Measurements from ENCODE around the gene OLIG1.
A peak's percentile ranks its signal among the peaks of the same experiment; 100 is the strongest.

OLIG1 gene

DNA sequence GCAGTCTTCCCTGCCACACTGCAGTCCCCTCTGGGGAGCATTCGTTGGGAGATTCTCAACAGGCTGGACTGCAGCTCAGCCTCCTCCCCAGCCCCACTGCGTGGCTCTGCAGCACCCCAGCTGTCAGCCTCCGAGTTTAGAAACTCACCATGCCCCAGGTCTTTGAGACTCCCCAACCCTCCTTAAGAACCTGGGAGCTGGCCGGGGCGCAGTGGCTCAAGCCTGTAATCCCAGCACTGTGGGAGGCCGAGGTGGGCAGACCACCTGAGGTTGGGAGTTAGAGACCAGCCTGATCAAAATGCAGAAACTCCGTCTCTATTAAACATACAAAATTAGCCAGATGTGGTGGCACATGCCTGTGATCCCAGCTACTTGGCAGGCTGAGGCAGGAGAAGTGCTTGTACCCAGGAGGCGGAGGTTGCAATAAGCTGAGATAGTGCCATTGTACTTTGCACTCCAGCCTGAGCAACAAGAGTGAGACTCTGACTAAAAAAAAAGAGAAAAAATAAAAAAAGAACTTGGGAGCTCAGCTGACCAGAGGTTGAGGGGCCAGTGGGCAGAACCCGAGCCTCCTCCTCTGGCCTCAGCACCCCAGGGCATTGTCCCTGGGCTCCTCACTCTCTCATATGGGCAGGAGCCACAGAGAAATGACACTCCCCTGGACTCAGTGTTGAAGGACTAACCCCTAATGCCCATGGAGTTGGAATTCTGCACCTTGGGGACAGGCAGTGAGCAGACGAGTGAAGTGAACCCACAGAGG is 38.6 kb upstream of the OLIG1 start:
- DNase-seq = no peak

DNA sequence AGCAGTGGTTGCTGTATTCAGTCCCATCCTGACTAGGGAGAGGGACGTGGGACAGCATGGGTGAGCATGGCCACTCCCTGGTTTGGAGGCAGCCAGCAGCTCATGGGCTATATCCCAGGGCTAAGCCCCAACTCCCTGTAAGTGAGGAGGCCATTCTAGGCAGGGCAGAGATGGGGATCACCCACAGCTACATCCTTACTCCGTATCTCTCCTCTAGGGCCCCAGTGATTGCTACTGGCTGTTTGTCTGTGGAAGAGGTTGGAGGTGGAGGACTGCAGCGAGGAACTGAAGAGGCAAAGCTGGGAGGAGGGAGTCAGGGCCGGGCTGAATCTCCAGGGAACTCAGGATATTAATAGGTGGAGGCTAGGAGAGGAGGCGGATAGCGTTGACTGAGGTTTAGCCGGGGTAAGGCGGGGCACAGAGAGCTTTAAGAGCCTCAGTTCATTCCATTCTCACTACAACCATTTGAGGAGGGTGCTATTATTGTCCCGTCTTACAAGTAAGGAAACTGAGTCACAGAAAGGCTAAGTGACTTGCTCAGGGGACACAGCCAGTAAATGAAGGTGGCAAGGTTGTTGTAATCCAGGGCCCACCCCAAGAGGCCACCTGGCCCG is 37.4 kb upstream of the OLIG1 start:
- DNase-seq = no peak

DNA sequence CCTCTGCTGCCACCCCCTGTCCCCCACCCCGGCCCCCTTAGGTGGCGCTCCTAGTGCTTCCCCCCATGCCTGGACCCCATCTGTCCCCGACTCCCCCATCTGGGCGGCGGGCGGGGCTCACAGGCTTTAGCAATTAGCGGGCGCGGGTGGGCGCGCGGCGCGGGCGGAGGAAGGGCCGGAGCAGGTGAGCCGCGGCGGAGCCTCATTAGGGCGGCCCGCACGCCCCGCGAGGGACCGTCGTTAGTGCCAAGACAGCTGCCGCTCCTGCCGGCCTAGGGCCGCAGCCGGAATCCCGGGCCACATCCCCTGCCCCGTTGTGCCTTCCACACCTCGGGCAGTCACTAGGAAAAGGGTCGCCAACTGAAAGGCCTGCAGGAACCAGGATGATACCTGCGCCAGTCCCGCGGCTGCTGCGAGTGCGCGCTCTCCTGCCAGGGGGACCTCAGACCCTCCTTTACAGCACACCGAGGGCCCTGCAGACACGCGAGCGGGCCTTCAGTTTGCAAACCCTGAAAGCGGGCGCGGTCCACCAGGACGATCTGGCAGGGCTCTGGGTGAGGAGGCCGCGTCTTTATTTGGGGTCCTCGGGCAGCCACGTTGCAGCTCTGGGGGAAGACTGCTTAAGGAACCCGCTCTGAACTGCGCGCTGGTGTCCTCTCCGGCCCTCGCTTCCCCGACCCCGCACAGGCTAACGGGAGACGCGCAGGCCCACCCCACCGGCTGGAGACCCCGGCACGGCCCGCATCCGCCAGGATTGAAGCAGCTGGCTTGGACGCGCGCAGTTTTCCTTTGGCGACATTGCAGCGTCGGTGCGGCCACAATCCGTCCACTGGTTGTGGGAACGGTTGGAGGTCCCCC is 36.6 kb upstream of the OLIG1 start:
- peak; percentile 25 for DNase-seq

DNA sequence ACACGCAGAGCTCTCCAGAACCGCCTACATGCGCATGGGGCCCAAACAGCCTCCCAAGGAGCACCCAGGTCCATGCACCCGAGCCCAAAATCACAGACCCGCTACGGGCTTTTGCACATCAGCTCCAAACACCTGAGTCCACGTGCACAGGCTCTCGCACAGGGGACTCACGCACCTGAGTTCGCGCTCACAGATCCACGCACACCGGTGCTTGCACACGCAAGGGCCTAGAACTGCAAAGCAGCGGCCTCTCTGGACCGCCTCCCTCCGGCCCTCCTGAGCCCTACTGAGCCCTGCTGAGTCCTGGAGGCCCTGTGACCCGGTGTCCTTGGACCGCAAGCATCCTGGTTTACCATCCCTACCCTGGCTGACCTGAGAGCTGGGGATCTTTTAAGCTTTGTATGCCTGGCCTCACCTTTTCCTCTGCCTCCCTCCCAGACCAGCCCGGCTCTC is 36.0 kb upstream of the OLIG1 start:
- no peak for DNase-seq

DNA sequence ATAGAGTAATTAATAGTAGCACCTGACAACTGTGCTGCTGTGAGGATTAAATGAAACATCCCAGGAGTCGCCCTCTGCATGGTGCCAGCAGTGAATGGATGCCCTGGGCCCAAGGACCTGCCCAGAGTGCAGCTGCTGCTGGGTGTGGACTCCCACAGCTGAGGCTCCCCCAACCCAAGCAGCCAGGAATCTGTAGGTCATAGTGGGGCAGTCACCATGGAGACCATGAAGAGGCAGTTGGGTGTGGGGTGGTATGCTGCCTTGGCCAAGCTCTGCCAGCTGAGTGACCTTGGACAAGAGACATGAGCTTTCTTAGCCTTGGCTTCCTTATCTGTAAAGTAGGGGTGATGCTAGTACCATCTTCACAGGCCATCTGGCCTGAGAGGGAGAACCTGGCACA is 34.8 kb upstream of the OLIG1 start:
- no peak for DNase-seq

DNA sequence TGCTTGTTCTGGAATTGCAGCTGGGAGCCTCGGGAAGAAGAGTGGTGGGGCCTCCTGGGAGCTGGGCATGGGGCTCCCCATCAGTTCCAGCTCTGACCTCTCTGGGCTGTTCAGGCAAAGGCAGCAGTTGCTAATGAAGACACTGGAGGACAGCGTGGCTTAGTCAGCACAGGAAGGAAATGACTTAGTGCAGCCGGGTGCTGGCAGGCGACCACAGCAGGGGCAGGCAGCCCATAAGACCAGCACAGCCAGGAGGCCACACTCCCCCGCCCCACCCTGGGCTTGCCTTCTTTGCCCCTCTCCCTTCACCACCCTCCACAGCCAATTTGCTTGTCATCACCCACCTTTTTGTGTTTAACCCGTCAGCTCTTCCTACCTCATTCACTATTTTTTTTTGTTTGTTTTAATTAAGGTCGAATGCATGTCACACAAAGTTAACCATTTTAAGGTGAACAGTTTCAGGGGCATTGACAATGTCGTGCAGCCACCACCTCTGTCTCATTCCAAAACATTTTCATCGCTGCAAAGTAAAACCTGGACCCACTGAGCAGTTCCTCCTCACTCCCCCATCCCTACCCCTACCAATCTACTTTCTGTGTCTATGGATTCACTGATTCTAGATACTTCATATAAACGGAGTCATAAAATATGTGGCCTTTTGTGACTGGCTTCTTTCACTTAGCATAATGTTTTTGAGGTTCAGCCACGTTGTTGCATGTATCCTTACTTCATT is 33.3 kb upstream of the OLIG1 start:
- DNase-seq = no peak

DNA sequence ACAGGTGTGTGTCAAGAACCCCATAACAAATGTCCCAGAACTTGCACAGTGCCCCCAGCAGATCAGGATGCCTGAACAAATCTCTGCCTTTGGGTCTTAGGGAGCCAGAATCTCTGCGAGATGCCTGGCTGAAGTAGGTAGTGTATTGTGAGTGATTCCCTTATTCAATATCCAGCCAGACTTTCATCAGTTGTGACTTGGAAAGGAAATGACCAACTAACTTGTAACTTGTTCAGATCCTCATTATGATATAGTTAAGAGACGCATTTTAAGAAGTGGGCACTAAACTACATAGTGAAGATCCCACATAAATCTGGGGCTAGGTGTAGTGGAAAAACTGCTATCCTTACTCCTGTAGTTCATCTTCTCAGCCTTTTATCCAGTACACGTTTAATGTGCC is 32.4 kb upstream of the OLIG1 start:
- no peak for DNase-seq

DNA sequence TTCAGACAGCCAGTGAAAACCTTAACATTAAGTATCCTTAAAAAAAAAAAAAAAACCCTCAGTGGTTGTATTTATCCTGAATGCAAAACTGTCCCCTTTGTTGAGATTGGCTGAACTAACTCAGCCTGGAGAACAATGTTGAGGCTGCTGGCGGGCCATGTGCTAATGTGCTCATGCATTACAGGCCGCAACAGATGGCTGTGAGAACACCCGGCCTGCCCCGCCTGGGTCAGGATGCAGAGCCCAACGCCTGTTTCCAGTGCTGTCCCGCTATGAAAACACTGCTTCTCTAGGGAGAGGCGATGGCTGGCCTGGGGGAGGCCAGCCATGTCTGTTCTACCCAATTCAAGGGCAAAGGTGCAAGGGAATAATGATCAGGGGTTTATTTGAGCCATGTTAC is 30.4 kb upstream of the OLIG1 start:
- peak; percentile 80 for DNase-seq

DNA sequence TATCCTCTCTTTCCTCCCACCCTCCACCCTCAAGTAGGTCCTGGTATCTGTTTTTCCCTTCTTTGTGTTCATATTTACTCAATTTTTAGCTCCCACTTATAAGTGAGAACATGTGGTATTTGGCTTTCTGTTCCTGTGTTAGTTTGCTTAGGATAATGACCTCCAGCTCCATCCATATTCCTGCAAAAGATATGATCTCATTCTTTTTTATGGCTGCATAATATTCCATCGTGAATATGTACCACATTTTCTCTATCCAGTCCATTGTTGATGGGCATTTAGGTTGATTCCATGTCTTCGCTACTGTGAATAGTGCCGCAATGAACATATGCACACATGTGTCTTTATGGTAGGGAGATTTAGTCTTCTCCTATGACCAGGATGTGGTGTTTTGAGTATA is 29.7 kb upstream of the OLIG1 start:
- DNase-seq = no peak

DNA sequence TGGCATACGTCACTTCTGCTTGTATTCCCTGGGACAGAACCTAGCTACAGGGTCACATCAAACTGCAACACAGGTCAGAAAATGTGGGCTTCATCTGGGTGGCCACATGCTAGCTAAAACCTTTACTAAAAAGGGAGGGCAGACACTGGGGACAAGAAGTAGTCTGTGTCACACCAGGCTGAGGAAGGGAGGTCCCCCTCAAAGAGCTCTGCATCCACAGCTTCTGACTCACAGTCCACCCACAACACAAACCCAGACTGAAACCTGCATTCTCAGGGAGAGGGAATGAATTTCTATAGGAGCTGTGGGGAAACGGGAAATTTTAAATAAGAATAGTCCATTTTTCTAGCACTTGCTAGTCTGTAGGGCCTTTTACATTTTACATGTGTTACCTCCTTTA is 28.0 kb upstream of the OLIG1 start:
- DNase-seq = no peak

DNA sequence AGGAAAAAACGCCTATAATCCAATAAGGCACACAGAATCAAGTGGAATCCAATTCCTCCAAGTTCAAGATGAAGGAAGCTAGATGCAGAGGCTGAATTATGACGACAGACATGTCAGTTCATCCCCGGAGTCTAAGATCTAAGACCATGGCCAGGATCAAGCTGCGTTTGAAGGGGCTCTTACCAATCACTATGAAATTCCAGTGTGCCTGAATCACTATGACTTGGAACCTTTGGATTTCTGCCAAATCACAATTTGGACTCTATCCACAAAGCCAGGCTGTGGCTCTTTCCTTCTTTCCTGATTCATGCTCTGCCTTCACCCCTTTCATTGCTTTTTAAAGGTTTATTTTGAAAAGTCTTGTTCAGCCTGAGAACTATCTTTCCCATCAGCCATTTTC is 27.1 kb upstream of the OLIG1 start:
- no peak for DNase-seq

DNA sequence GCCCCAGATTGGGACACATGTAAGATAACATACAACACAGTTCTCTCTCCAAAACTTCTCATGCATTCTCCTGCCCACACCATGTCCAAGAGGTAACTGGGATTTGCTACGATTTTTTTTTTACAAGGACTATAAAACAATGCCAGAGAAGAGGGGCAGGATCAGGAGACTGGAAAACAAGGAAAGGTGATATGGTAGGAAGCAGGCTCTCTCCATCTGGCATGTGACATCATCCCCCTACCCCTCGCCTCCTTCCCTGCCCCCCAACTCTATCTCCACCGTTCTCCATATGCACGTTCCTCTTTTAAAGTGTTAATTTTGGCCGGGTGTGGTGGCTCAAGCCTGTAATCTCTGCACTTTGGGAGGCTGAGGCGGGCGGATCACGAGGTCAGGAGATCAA is 23.5 kb upstream of the OLIG1 start:
- DNase-seq = no peak

DNA sequence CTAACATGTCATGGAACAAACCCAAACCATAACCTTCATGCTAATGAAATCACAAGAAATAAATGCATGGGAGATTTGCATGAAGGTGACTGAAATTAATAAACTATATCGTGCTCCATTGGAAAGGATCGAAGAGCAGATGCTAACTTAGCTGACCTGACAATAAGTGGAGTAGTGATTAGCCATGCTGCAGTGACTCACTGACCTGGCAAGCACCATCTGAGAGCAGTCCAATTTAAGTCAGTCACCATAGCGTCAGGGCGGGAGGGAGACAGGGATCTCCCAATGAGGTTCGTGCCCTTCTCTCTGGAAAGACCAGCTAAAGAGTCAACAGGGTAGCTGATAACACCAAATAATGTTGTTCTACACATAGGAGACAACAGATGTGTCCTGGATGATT is 22.7 kb upstream of the OLIG1 start:
- DNase-seq = no peak

DNA sequence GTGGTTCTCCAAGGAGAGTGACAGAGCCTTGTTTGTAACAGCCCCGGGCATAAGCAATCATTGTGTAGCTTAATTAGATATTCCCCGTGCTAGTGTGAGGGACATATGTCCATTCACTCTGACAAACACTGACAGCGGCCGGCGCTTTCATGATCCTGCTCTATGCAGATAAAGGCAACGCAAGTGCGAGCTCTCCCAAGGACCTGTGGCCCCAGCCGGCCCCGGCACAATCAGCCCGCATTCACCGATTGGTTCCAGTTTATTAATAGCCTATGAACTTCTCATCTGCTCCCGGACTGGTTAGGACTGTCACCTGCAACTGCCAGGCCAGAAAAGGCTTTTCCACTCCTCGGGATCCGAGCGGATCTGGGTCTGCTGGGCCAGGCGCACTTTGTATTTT is 18.0 kb upstream of the OLIG1 start:
- DNase-seq = peak; percentile 66

DNA sequence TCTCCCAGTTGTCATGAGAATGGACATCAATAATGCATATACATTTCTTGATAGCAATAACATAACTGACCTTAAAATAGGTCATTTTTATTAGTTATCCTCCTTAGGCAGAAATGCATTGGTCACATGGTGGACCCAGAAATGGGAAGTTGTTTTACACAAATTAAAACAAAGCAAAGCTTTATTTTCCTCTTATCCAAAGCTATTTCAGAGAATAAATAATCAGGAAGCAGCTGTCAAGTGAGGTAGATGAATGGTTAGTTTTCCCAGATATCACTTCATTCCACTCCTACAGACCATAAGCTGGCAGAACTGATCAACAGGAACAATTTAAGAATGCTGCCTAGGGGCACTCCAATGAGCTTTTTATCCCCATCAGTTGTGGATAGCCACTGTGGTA is 16.0 kb upstream of the OLIG1 start:
- DNase-seq = no peak

DNA sequence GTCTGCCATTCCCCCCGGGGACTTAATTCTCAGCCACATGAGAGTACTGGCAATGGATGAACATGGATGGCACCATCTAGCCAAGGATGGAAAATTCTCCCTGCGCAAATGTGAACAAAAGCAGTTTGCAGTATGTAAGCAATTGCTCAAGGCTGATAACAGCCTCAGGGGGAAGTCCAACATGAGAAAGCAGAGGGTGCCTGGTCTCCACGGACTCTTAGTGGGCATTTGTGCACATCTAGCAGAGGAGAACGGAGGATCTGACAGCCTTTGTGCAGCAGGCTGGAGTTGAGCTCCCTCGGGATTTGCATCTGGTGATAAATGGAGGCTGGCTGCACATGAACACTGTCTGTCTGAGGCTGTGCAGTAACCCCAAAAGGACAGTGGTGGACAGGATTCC is 13.9 kb upstream of the OLIG1 start:
- DNase-seq = no peak

DNA sequence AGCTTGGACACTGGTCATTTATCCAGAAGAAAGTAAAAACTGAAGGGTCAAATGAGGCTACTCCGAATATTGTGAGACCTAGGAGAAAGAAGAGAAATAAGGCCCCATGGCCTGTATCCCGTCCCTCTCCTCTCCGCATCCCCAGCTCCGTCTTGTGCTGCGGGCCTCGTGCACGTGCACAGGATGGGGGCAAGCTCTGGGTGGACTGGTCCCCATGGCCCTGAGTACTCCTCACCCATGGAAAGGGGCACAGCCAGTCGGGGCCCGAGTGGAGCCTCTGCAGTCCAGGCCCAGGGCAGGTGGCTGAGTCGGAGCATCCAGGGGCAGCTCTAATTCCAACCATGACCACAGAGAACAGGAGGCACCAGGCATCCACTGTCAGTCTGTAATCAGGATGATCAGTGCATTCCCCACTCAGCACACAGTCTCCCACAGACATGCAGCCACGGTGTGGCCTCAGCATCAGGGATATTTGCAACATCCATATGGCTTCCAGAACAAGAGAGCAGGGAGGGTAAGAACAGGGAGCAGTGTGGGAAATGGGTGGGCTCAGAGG is 12.5 kb upstream of the OLIG1 start:
- no peak for DNase-seq

DNA sequence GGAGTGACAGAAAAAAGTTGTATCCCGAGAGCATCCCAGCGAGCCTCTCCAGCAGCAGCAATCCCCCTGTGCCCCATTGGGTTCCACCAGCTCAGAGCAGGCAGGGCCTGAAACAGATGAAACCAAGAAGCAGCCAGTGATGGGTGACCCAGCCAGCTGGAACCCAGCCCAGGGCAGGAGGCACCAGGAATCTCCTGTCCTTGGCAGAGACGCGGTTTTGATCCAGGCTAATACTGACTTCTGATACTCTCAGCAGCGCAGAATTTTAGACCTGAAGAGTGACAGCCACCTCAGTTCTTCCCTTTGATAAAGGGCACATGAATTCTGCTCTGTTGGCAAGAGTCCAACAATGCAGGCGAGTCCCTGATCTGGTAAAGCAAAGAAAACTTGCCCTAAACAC is 11.4 kb upstream of the OLIG1 start:
- DNase-seq = no peak

DNA sequence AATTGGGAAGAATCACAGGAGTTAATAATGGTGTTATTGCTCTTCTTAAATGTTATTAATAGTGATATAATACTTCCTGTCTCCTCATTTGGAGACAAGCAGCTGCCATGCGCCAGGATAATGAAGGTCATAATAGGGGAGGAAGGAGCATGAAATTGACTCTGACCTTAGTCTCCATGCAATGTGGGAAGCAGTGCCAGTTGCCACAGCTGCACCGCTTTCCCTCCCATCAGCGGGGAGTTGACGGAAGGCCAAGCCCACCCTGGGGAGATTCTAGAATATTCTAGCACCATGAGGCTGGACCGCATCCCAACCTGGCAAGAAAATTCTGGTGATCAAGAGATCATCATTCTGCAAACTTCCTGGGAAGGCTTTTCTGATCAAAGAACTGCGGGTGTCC is 11.0 kb upstream of the OLIG1 start:
- no peak for DNase-seq

DNA sequence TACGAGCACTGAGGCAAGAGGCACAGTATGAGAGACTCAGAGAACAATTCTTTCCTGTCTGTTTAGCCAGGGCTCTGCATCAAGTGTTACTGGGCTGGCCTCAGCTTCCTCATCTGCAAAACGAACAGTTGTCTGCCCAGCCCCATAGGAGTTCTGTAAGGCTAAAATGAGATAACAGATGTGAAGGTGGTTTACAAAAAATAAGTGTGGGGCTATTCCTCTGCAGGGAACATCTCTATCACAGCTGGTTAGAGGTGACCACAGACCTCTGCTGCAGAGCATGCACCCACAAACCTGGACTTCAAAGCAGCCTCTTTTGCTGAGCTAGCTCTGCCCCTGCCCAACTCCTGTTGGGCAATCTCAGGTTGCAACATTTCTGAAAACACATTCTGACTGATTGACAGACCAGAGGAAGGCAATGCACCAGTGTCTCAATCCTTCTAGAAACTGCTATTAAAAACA is 10.5 kb upstream of the OLIG1 start:
- DNase-seq = no peak

DNA sequence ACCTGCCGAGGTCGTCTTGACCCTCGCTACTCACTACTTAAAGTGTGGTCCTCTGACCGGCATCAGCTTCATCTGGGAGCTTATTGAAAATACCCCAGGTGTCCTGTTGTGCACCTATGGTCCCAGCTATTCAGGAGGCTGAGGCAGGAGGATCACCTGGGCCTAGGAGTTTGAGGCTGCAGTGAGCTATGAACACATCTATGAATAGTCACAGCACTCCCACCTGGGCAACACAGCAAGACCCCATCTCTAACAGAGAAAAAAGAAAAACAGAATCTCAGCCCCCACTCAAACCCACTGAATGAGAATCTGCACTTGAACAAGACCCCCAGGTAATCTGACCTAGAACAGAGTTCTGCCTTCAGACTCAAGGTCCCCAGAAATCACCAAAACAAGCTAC is 8.7 kb upstream of the OLIG1 start:
- no peak for DNase-seq

DNA sequence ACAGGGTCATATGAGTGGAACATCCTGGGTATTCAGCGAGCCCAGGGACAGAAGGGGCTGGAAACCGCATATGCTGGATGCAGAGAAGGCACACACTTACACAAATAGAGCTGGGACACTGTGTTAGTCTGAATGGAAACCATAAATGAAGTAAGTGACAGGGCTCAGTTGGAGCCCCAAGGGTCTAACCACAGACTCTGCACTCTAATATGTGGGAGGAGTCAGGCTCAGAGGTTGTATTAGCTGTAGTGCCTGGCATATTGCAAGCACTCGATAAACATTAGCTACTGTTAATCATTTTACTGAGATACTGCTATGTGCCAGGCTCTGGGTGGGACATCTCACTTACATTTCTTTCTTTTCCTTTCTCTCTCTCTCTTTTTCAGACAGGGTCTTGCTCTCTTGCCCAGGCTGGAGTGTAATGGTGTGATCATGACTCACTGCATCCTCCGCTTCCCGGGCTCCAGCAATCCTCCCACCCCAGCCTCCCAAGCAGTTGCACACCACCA is 6.5 kb upstream of the OLIG1 start:
- DNase-seq = no peak
